Hindlimb muscle (tissue), 1 donor: ENCODE results near the gene VAT1L. TPM values are rescaled to one million over a fixed set of nuclear protein-coding genes. Genes with fewer than 3 reads are reported as not detected.
A peak's percentile ranks its signal among the peaks of the same experiment; 100 is the strongest.

Experiments used
- DNase-seq: peaks from one replicate; pipeline ENCODE4 v3.0.0-alpha.2; 2013
- polyA plus RNA-seq: library from polyadenylated mRNA; unstranded; fragments of 120-200 nt; gene quantifications from one replicate; pipeline ENCODE4 v1.2.1, GENCODE V29; 2013; ENCODE audit not compliant: insufficient read length

VAT1L gene
- polyA plus RNA-seq, 1 donor, result 0.79 TPM

DNA sequence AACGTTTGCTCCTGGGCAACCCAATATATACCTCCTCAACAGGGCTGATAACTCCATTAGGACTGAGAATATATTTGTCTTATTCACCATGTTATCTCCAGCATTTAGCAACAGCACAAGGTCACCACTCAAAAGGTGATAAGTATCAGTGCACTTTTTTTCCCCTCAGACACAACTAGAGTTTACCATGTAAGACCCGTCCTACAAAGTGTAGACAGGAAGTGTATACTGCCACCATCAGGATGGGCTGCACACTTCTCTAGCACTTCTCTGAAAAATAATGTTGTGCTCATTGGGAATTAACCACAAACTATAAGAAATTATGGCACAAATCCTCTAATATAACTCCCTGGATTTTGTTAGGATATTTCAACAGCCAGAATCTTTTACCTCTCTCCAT, 5.7 kb upstream of the VAT1L start:
- no peak for DNase-seq

- DNase-seq, result no peak
Measured at GRCh38 chr16:77784441-77785372, 3.7 kb upstream of the VAT1L start.

GRCh38 chr16:77785373-77785764, 3.0 kb upstream of the VAT1L start:
- no peak for DNase-seq

DNA sequence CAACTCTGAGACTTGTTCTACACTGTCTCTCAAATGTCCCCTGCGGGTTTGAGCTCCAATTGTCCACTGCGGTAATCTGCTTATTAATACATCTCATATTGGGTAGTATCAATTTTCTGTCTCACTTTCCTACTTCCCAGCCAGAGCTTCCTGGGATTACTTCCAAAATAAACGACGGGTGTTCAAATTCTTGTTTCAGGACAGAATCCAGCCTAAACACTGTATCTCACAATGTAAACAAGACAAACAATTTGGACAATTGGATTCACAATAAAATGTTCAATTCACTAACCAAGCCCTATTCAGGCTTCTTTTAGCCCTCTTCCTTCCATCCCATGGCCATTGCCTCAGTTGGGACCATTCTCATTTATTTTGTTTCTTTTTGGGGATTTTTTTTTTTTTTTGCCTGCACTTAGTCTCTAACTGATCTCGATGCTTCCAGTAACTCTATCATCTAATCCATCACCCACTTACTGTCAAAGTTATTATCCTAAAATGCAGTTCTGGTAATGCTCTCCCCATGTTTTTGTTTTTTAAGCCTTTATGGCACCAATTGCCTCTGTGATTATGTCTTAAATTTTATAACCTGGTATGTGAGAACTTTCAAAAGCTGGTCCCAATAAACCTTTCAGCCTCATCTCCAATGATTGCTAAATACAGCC, 2.0 kb upstream of the VAT1L start:
- no peak for DNase-seq

GRCh38 chr16:77787452-77787851, 912 bp upstream of the VAT1L start:
- DNase-seq, result no peak

- no peak for DNase-seq
Measured at GRCh38 chr16:77789085-77790008, 983 bp downstream of the VAT1L start.

DNA sequence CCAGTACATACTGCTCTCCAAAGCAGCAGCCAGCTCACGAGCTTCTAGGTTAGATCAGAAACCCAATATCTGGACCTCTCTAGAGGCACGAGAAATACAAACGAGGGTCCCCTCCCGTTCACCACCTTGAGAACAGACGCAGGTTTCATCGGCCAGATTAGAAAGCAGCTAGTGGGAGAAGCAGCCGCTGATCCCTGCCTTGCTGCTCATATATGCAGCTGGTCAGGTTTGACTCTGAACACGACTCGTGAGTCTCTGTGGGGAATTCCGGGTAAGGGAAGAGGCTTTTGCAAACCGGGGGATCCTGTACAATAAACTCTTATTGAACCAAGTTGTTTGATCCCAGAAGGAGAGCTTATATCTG, 1.6 kb downstream of the VAT1L start:
- no peak for DNase-seq

DNA sequence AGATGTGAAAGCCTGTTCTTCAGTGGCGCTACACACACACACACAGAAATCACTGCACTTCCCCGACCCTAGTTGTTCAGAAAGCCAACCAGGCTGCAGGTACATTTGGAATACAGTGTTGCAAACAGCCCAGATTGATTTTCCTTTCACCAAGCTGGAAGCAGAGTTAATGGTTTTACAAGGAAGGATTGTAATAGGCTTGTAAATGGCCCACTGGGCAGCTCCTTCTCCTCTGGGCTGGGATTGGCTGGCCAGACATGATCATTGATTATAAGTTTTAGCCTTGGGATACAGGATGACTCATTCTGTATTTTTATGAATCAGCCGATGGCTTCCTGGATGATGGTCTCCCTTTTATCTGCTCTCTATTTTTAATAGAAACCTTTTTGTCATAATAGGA, 2.5 kb downstream of the VAT1L start:
- DNase-seq, result peak; percentile 26

DNA sequence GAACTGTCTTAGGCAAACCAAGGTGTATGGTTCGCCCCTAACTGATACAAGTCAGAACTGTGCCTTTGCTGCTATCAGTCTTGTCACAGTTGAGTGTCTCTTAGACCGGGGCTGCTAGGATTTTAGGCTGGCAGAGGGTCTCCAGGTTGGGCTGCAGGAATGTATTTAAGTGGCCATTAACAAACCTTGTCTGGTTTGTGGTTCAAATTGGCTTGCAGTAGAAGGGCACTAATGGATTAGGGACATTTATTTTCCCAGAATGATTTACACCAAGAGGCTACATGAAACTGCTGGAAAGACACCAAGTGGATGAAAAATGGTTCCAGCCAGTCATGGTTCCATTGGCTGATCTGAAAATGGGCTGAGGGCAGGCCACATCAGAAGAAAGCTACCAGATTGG, 5.1 kb downstream of the VAT1L start:
- no peak for DNase-seq

DNA sequence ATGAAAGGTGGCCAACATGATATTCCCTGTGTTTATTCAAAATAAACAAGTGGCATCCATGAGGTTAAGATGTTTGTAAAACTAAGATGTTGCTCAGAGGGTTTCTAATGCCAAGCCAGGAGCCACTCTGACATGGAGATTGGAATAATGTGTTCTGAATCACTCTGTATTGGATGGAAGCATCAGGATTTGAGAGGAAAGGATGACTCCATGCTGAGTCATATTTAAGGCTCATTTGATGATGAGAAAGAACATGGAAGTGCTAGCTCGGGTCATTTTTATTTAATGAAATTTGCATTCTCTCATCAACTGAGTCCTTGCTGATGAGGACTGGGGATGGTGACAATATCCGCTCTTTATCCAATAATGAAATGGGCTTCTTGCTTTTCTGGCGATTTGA, 6.2 kb downstream of the VAT1L start:
- DNase-seq, result no peak

DNA sequence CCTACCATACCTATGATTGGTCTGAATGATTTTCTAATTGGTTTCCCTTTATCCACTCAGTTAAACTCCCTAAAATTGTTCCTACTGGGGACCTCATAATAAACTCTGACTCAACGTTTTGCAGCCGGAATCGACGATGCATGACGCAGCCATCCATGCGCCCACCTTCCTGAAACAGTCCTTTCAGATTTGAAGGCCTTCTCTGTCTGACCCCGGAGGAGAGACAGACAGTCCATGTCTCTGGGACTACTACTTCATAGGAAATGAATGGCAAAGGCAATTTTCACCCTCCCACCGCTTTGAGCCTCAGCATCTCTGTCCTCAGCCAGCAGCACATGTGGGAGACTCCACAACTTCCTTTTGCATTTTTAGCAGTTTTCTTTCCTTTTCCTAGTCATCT, 13.5 kb downstream of the VAT1L start:
- no peak for DNase-seq

GRCh38 chr16:77805398-77805797, 17.0 kb downstream of the VAT1L start:
- DNase-seq, result no peak

DNA sequence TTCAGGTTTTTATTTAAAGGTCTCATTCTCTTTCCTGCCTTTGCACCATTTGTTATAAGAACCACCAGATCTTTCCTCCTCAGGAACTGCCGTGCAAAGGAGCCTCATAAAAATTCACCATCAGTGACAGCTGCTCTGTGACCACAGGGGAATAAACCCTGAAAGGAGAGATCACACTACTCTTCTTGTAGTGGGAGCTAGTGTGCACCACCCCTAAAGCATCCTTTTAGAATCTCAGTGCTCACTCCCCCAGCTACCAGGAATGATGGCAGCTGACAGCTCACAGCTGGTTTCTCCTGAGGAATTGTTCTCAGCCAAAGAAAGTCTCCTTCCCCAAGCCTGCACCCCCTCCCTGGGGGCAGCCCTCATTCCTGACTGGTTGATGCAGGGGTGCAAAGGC, 18.7 kb downstream of the VAT1L start:
- no peak for DNase-seq

GRCh38 chr16:77812856-77813500, 24.6 kb downstream of the VAT1L start:
- DNase-seq, result no peak

DNA sequence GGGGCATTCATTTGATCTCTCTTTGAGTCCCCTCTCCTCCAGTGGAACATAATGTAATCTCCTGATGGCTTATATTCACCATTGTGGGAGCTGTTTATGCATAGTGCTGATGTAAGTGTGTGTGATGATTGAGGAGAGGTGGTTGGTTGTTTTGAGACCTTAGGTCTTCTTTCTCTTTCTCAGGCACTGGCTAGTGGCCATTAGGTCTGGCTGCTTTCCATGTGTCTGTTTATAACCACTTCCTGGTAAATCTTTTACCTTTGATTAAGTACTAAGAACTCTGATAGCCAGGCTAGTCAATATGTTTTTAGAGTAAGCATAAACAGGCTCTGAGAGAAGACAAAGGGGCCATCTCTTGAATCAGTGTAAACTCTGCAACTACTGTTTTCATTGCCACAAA, 27.9 kb downstream of the VAT1L start:
- DNase-seq, result no peak

GRCh38 chr16:77820340-77820739, 32.0 kb downstream of the VAT1L start:
- no peak for DNase-seq

DNA sequence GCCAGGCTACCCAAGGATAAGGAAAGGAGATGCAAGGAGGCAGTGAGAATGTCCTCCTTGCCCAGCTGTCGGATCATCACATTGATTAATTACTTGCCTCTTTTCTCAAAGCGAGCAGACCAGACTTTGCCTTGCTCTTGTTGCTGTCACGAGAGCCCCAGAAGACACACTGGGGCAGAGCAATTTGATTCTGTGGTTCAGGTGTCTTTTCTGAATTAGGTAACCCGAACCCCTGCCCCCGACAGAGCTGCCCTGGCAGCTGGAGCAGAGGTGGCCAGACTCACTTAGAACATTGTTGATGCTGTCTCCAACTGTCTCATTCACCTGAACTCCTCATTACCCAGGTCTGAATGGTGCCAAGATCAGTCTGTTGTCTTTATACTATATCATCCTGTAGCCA, 34.3 kb downstream of the VAT1L start:
- DNase-seq, result no peak

- no peak for DNase-seq
Measured at GRCh38 chr16:77823067-77823466, 34.7 kb downstream of the VAT1L start.

DNA sequence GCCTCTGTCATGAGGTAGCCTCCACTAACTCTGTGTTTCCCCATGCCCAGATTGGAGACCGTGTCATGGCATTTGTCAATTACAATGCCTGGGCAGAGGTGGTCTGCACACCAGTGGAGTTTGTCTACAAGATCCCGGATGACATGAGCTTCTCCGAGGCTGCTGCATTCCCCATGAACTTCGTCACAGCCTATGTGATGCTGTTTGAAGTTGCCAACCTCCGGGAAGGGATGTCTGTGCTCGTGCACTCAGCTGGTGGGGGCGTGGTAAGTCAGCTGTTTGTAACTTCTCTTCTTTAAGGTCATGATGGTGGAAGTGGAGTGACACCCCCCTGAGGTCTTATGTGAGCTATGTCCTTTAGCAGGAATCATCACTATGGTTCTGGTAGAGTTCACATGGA, 36.8 kb downstream of the VAT1L start:
- no peak for DNase-seq

DNA sequence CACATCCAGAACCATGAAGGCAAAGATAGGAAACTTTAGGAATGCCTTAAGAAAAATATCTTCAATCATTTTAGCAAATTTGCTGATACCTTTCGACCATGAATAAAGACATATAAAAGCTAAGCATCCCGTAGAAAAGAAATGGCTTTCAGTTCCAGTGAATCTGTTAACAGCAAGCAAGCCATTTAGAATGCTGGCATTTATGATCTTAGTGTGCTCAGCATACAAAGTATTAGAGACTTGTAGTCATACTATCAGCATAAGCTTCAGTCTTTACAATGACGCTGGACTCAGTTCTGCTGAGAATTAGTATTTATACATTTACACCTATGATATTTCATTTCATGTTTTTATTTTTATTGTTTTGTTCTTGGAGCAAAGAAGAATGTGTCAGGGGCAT, 38.7 kb downstream of the VAT1L start:
- DNase-seq, result no peak

GRCh38 chr16:77833921-77834634, 45.7 kb downstream of the VAT1L start:
- no peak for DNase-seq
